Keratinocyte (primary cell): ENCODE data around the gene PSMD2. TPM values are rescaled to one million over a fixed set of nuclear protein-coding genes. Genes with fewer than 3 reads are reported as not detected.

Experiments
- DNase-seq: peaks from one replicate; pipeline ENCODE4 v3.0.0-alpha.2; 2011; ENCODE audit warnings: low read depth, missing footprints, low spot score
- FAIRE-seq: peaks from 2 replicates; lab custom pipeline; 2011; peaks lifted over from hg19 to GRCh38; lab: Jason Lieb, UNC
- H2AFZ ChIP-seq: 2 replicates; pipeline ENCODE4 v1.6.0; 2012; ENCODE audit warnings: low read length, control low read depth, inconsistent platforms; ENCODE audit not compliant: control insufficient read depth
- H3K27ac ChIP-seq: 2 replicates; pipeline ENCODE4 v1.5.1; 2011; ENCODE audit warnings: low read length; ENCODE audit not compliant: control insufficient read depth, insufficient read depth
- H3K27me3 ChIP-seq: 3 replicates; pipeline ENCODE4 v1.6.0; 2011; ENCODE audit warnings: low read length; ENCODE audit not compliant: control insufficient read depth, insufficient read depth; ENCODE audit errors: extremely low read depth
- H3K36me3 ChIP-seq, 2 experiments: 2 replicates in 1 of 2; 3 replicates in 1 of 2; pipeline ENCODE4 v1.5.1; 2011; ENCODE audit warnings: low read length in 2 of 2, mild to moderate bottlenecking in 1 of 2; ENCODE audit not compliant: control insufficient read depth in 2 of 2, insufficient read depth in 2 of 2; ENCODE audit errors: extremely low read depth in 1 of 2
- H3K4me1 ChIP-seq: 3 replicates; pipeline ENCODE4 v1.5.1; 2011; ENCODE audit warnings: low read length; ENCODE audit not compliant: control insufficient read depth, insufficient read depth; ENCODE audit errors: extremely low read depth
- H3K4me2 ChIP-seq: 3 replicates; pipeline ENCODE4 v1.6.0; 2011; ENCODE audit warnings: low read depth, low read length; ENCODE audit not compliant: control insufficient read depth, insufficient read depth; ENCODE audit errors: extremely low read depth
- H3K4me3 ChIP-seq, 3 experiments: fragments of 200-600 bp in 1 of 3; sonication (generic) in 1 of 3; 2 replicates in 2 of 3; 3 replicates in 1 of 3; pipeline ENCODE4 v1.5.1; 2011 to 2016; ENCODE audit warnings: low read length in 3 of 3, mild to moderate bottlenecking in 3 of 3, control low read depth in 2 of 3, inconsistent platforms in 1 of 3, low read depth in 1 of 3, mixed read lengths in 1 of 3, mixed run types in 1 of 3, moderate library complexity in 1 of 3; ENCODE audit not compliant: control insufficient read depth in 2 of 3, insufficient read depth in 2 of 3; ENCODE audit errors: extremely low read depth in 1 of 3
- H3K79me2 ChIP-seq: 2 replicates; pipeline ENCODE4 v1.6.0; 2012; ENCODE audit warnings: low read length; ENCODE audit not compliant: control insufficient read depth, insufficient read depth
- H3K9ac ChIP-seq: 3 replicates; pipeline ENCODE4 v1.6.0; 2011; ENCODE audit warnings: low read length; ENCODE audit not compliant: control insufficient read depth, insufficient read depth; ENCODE audit errors: extremely low read depth
- H3K9me1 ChIP-seq: 3 replicates; pipeline ENCODE4 v1.6.0; 2011; ENCODE audit warnings: low read length; ENCODE audit not compliant: control insufficient read depth, insufficient read depth; ENCODE audit errors: extremely low read depth
- H3K9me3 ChIP-seq: 2 replicates; pipeline ENCODE4 v1.5.1; 2012; ENCODE audit warnings: low read depth, low read length; ENCODE audit not compliant: control insufficient read depth
- H4K20me1 ChIP-seq: 3 replicates; pipeline ENCODE4 v1.6.0; 2011; ENCODE audit warnings: low read length; ENCODE audit not compliant: control insufficient read depth, insufficient read depth; ENCODE audit errors: extremely low read depth
- EZH2 ChIP-seq: IDR thresholded peaks from one replicate; pipeline ENCODE4 v1.6.1; 2012; ENCODE audit warnings: inconsistent platforms, mild to moderate bottlenecking, low read length, moderate library complexity
- dilution Hi-C: fragments of 300-500 bp; cut with MboI; formaldehyde crosslinking; loops from one replicate; pipeline ENCODE4 v1.7.0; 2020; ENCODE audit warnings: low sequenced_read_pairs; ENCODE audit not compliant: extremely low pct_ligation_motif_present
- polyA plus RNA-seq, 5 experiments: library from polyadenylated mRNA; depleted of rRNA in 3 of 5; stranded (reverse) in 3 of 5; stranded (forward) in 1 of 5; unstranded in 1 of 5; fragments of >200 nt; gene quantifications; 1 replicate in 1 of 5; 2 replicates in 3 of 5; 3 replicates in 1 of 5; pipeline versions ENCODE4 v1.2.1 to v1.2.3, GENCODE V29; 2011 to 2012; ENCODE audit warnings: missing spikeins in 2 of 5, low read depth in 1 of 5, low replicate concordance in 1 of 5
- TF ChIP-seq, protein P1 (sequence below), 3 experiments: IDR thresholded peaks in 1 of 3; conservative IDR thresholded peaks in 1 of 3; optimal IDR thresholded peaks in 1 of 3; 2 replicates in 2 of 3; 3 replicates in 1 of 3; pipeline versions ENCODE3 to v1.5.1; 2011; ENCODE audit warnings: low read length in 3 of 3, mild to moderate bottlenecking in 3 of 3, moderate library complexity in 2 of 3, control low read depth in 1 of 3, inconsistent platforms in 1 of 3; ENCODE audit not compliant: insufficient read depth in 2 of 3; ENCODE audit errors: extremely low read depth in 1 of 3

Gene PSMD2
- polyA plus RNA-seq, 1 donor (not counting 4 experiments of a cell fraction or from before 2014, with no cell fraction given) = 593 TPM

DNA sequence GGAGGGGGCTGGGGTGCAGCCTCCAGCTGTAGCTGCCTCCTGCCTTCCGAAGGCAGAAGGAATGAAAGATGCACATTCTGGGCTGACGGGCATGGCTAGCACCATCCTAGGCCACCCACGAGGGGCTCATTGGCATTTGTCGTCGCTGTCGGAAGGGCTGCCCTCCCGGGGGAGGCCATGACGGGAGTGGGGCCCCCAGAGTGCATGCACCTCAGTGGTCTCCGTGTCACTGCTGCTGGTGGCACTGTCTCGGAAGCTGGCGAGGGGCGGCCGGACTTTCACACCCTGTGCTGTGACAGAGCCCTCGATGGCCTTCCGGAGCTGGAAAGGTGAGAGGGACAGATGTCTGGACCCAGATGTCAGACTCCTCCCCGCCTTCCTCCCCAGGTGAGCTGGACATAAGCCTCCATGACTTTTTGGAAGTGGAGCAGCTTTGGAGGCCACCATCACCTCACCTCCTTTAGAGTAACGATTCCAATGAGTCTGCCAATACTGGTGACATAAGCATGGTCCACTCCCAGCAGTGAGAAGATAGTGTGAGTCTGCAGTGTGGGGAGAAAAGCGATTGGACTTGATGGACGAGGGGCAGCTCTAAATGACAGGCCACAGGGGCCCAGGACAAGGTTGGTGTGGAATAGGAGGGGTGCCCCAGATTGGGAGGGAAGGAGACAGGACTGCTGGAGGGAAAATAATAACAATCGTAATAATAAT lies 47.6 kb downstream of the PSMD2 start:
- dilution Hi-C loops = no loop called here
- H2AFZ ChIP-seq = no peak overlapping the region
- no peaks in the 10 kb centered on the region for H3K9me3 ChIP-seq
- peaks cover 18% of the 10 kb centered on the region for H3K4me1 ChIP-seq
- H3K27me3 ChIP-seq = no peaks in the 10 kb centered on the region
- no peak overlapping the region for H3K4me2 ChIP-seq
- DNase-seq = no peak
- no peak overlapping the region for H3K4me3 ChIP-seq
- no peak for FAIRE-seq
- no peak overlapping the region for H3K27ac ChIP-seq
- no peak for TF ChIP-seq EZH2
- TF ChIP-seq, protein P1, sequence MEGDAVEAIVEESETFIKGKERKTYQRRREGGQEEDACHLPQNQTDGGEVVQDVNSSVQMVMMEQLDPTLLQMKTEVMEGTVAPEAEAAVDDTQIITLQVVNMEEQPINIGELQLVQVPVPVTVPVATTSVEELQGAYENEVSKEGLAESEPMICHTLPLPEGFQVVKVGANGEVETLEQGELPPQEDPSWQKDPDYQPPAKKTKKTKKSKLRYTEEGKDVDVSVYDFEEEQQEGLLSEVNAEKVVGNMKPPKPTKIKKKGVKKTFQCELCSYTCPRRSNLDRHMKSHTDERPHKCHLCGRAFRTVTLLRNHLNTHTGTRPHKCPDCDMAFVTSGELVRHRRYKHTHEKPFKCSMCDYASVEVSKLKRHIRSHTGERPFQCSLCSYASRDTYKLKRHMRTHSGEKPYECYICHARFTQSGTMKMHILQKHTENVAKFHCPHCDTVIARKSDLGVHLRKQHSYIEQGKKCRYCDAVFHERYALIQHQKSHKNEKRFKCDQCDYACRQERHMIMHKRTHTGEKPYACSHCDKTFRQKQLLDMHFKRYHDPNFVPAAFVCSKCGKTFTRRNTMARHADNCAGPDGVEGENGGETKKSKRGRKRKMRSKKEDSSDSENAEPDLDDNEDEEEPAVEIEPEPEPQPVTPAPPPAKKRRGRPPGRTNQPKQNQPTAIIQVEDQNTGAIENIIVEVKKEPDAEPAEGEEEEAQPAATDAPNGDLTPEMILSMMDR (optimal IDR thresholded peaks at IDR 0.05 in 1 of 3, IDR thresholded peaks at IDR 0.05 in 1 of 3, conservative IDR thresholded peaks at IDR 0.05 in 1 of 3; ENCODE audit: extremely low read depth in 1 of 3, insufficient read depth in 2 of 3, low read length in 3 of 3) = no peak
- no peaks in the 10 kb centered on the region for H3K9me1 ChIP-seq
- H3K36me3 ChIP-seq = peaks cover 12 to 17% of the 10 kb centered on the region in 2 experiments
- H4K20me1 ChIP-seq = peaks cover 3% of the 10 kb centered on the region
- H3K9ac ChIP-seq = no peak overlapping the region
- H3K79me2 ChIP-seq = no peaks in the 10 kb centered on the region

DNA sequence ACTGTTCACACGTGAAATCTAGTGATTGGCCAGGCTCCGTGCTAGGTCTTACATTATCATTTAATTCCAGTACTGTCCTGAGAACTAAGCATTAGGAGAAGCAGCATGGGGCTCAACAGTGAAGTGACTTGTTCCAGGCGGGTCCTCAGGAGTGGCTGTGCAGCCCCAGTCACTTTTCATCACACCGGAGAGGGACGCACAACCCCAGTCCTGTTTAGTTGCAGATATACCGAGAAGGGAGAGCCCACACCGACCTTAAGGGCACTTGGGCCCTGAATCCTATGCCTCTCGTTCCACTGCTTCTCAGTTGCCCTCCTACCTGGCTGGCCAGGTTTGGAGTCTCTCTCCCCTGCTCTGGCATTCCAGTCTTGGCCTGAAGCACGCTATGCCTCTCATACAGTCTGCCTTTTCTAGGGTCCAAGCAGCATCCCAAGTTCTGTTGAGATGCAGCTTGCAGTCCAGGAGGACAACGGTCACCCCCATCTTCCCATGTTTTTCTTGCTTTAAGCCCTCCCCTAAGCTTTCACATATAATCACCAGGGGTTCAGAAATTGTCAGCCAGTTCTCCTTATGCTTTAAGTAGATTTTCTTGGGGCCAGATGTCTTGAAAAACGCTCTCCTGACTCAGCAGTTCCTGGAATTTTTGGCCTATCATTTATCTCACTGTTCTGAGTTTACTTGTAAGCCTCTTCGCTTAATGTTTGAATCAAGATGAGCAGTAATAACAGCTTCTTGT lies 48.4 kb downstream of the PSMD2 start:
- TF ChIP-seq, protein P1 (optimal IDR thresholded peaks at IDR 0.05 in 1 of 3, IDR thresholded peaks at IDR 0.05 in 1 of 3, conservative IDR thresholded peaks at IDR 0.05 in 1 of 3; ENCODE audit: extremely low read depth in 1 of 3, insufficient read depth in 2 of 3, low read length in 3 of 3) = no peak
- no peak for TF ChIP-seq EZH2
- H3K4me1 ChIP-seq = peaks cover 12% of the 10 kb centered on the region
- no peaks in the 10 kb centered on the region for H4K20me1 ChIP-seq
- FAIRE-seq (no peak), DNase-seq (no peak)
- no peak overlapping the region for H3K27ac ChIP-seq
- H3K79me2 ChIP-seq = no peaks in the 10 kb centered on the region
- peaks cover 14 to 16% of the 10 kb centered on the region in 2 experiments for H3K36me3 ChIP-seq
- H3K4me2 ChIP-seq = no peak overlapping the region
- H3K4me3 ChIP-seq = no peak overlapping the region
- H3K9me1 ChIP-seq = no peaks in the 10 kb centered on the region
- H3K27me3 ChIP-seq = no peaks in the 10 kb centered on the region
- dilution Hi-C loops = no loop called here
- H3K9me3 ChIP-seq = no peaks in the 10 kb centered on the region
- no peak overlapping the region for H3K9ac ChIP-seq
- no peak overlapping the region for H2AFZ ChIP-seq
